HepG2 (cell line): ENCODE results near the gene TXNIP. TPM values are rescaled to one million over a fixed set of nuclear protein-coding genes. Genes with fewer than 3 reads are reported as not detected.

Source experiments
- ATAC-seq: fragments of 200-7000 bp; cut with Tn5 transposase; 3 replicates; pipeline ENCODE4 v1.9.1; 2020; ENCODE audit warnings: mild to moderate bottlenecking, moderate library complexity
- BruUV-seq: library from RNA; stranded (reverse); fragments of 400-500 nt; replicated peaks from 2 replicates; lab custom pipeline; 2021; lab: Mats Ljungman, UMichigan
- CTCF ChIA-PET: fragments of 300-600 bp; formaldehyde crosslinking; extraction: SDS; loops from one replicate; lab custom pipeline; 2021; ENCODE audit warnings: low total read pairs, inconsistent platforms, low intra/inter-chr PET ratio; lab: Yijun Ruan, JAX
- POLR2A ChIA-PET: fragments of 350-600 bp; sonication (Branson Sonifier 250); formaldehyde crosslinking; loops from one replicate; lab custom pipeline; 2020; ENCODE audit warnings: antibody characterized with exemption, inconsistent platforms; lab: Yijun Ruan, JAX
- DNase-seq: peaks from one replicate; pipeline ENCODE4 v3.0.0-alpha.2; 2015; ENCODE audit warnings: low spot score
- FAIRE-seq: peaks from 3 replicates; lab custom pipeline; 2011; peaks lifted over from hg19 to GRCh38; lab: Jason Lieb, UNC
- H2AFZ ChIP-seq: one replicate; pipeline ENCODE4 v1.6.1; 2011; ENCODE audit warnings: low read length, inconsistent platforms
- H3K27ac ChIP-seq: fragments of 300-600 bp; 3 replicates; pipeline ENCODE4 v1.8.0; 2011; ENCODE audit warnings: mixed run types, mild to moderate bottlenecking, mixed read lengths, low read length, inconsistent platforms; ENCODE audit not compliant: insufficient read depth; ENCODE audit errors: extremely low read length
- H3K27me3 ChIP-seq, 2 experiments: fragments of 200-600 bp in 1 of 2; 2 replicates in 1 of 2; 3 replicates in 1 of 2; pipeline versions ENCODE4 v1.6.0 to v1.8.0; 2011; ENCODE audit warnings: low read length in 2 of 2, mild to moderate bottlenecking in 2 of 2, moderate library complexity in 2 of 2, inconsistent platforms in 1 of 2; ENCODE audit not compliant: insufficient read depth in 2 of 2, control insufficient read depth in 1 of 2
- H3K36me3 ChIP-seq, 2 experiments: fragments of 200-600 bp in 1 of 2; replicated peaks in 1 of 2; 2 replicates in 1 of 2; 3 replicates in 1 of 2; pipeline versions ENCODE4 v1.5.1 to v1.8.0; 2011; ENCODE audit warnings: low read length in 2 of 2, inconsistent platforms in 1 of 2; ENCODE audit not compliant: insufficient read depth in 2 of 2, control insufficient read depth in 1 of 2
- H3K4me1 ChIP-seq: 2 replicates; pipeline ENCODE4 v1.5.1; 2012; ENCODE audit warnings: low read length, inconsistent platforms; ENCODE audit not compliant: insufficient read depth
- H3K4me2 ChIP-seq: 2 replicates; pipeline ENCODE4 v1.6.0; 2011; ENCODE audit warnings: low read depth, low read length, inconsistent platforms
- H3K4me3 ChIP-seq, 3 experiments: fragments of 200-600 bp in 1 of 3; sonication (generic), shearing (Covaris generic) in 1 of 3; replicated peaks in 1 of 3; 2 replicates each; pipeline ENCODE4 v1.5.1; 2011 to 2016; ENCODE audit warnings: low read length in 3 of 3, inconsistent platforms in 2 of 3, low read depth in 2 of 3, mild to moderate bottlenecking in 2 of 3, control low read depth in 1 of 3, mixed read lengths in 1 of 3; ENCODE audit not compliant: insufficient read depth in 1 of 3
- H3K79me2 ChIP-seq: one replicate; pipeline ENCODE4 v1.6.1; 2011; ENCODE audit warnings: low read length, inconsistent platforms; ENCODE audit not compliant: insufficient read depth
- H3K9ac ChIP-seq: 2 replicates; pipeline ENCODE4 v1.6.0; 2011; ENCODE audit warnings: mild to moderate bottlenecking, low read depth, low read length, inconsistent platforms; ENCODE audit not compliant: insufficient read depth
- H3K9me3 ChIP-seq: 2 replicates; pipeline ENCODE4 v1.5.1; 2012; ENCODE audit warnings: mild to moderate bottlenecking, low read length
- H4K20me1 ChIP-seq: 2 replicates; pipeline ENCODE4 v1.6.0; 2011; ENCODE audit warnings: inconsistent platforms, mild to moderate bottlenecking, low read length, moderate library complexity; ENCODE audit not compliant: insufficient read depth
- ASH2L ChIP-seq: fragments of 300-600, 200-600 bp; sonication (generic); IDR thresholded peaks from 2 replicates; pipeline ENCODE4 v1.7.0; 2017; ENCODE audit warnings: low read depth, mild to moderate bottlenecking, moderate library complexity, mixed read lengths, low read length; ENCODE audit not compliant: insufficient read length
- CCDC6 ChIP-seq: sonication (generic); formaldehyde crosslinking; IDR thresholded peaks from 2 replicates; pipeline ENCODE4 v1.8.1; 2022; ENCODE audit warnings: mild to moderate bottlenecking, missing genetic modification reagents, moderate library complexity
- PRPF4 ChIP-seq: fragments of 200-400 bp; formaldehyde crosslinking; IDR thresholded peaks from 2 replicates; pipeline ENCODE4 v1.6.1; 2016; ENCODE audit warnings: low read length, low read depth; ENCODE audit not compliant: poor library complexity, severe bottlenecking
- RFX1 ChIP-seq: fragments of 450-650 bp; IDR thresholded peaks from 2 replicates; pipeline ENCODE4 v1.6.1; 2017
- THAP11 ChIP-seq: IDR thresholded peaks from 2 replicates; pipeline ENCODE4 v1.6.1; 2016; ENCODE audit warnings: missing biosample characterization, missing genetic modification reagents
- ZBTB34 ChIP-seq: sonication (generic); formaldehyde crosslinking; IDR thresholded peaks from 2 replicates; pipeline ENCODE4 v1.8.0; 2022; ENCODE audit warnings: mild to moderate bottlenecking, missing genetic modification reagents
- ZBTB44 ChIP-seq: sonication (generic); formaldehyde crosslinking; IDR thresholded peaks from 2 replicates; pipeline ENCODE4 v1.4.0; 2020; ENCODE audit warnings: missing genetic modification reagents
- ZGPAT ChIP-seq: IDR thresholded peaks from 2 replicates; pipeline ENCODE4 v1.6.1; 2016; ENCODE audit warnings: mild to moderate bottlenecking
- ZNF124 ChIP-seq: sonication (generic); formaldehyde crosslinking; IDR thresholded peaks from 2 replicates; pipeline ENCODE4 v1.4.0; 2020; ENCODE audit warnings: missing genetic modification reagents
- ZNF251 ChIP-seq: sonication (generic); formaldehyde crosslinking; IDR thresholded peaks from 2 replicates; pipeline ENCODE4 v1.9.0; 2021; ENCODE audit warnings: mild to moderate bottlenecking, missing genetic modification reagents
- ZNF382 ChIP-seq: sonication (generic); formaldehyde crosslinking; IDR thresholded peaks from 2 replicates; pipeline ENCODE4 v1.5.0; 2020; ENCODE audit warnings: missing genetic modification reagents, mild to moderate bottlenecking, borderline replicate concordance
- ZNF451 ChIP-seq: sonication (generic); formaldehyde crosslinking; IDR thresholded peaks from 2 replicates; pipeline ENCODE4 v1.5.0; 2020; ENCODE audit warnings: mild to moderate bottlenecking, missing genetic modification reagents
- ZNF710 ChIP-seq: sonication (generic); formaldehyde crosslinking; IDR thresholded peaks from 2 replicates; pipeline ENCODE4 v1.5.0; 2020; ENCODE audit warnings: mild to moderate bottlenecking, missing genetic modification reagents, borderline replicate concordance
- ZSCAN29 ChIP-seq: sonication (generic); formaldehyde crosslinking; conservative IDR thresholded peaks from 2 replicates; pipeline ENCODE4 v1.4.0; 2020; ENCODE audit warnings: mild to moderate bottlenecking, missing genetic modification reagents
- WGBS: methylation state at CpG from one replicate; pipeline ENCODE4 v1.1.6; 2017; ENCODE audit warnings: low lambda C conversion rate; 5-methylcytosine and 5-hydroxymethylcytosine counted together
- in situ Hi-C: cut with HindIII; loops from 2 replicates; pipeline ENCODE4 v1.10.0; 2017; ENCODE audit warnings: low pct_unique_long_range_greater_than_20kb; ENCODE audit not compliant: extremely low pct_ligation_motif_present
- intact Hi-C: fragments of 100-400 bp; cut with micrococcal nuclease; formaldehyde crosslinking; loops from one replicate; pipeline ENCODE4 v1.10.0; 2022; ENCODE audit not compliant: unreplicated experiment
- polyA plus RNA-seq, 8 experiments: library from polyadenylated mRNA; depleted of rRNA in 3 of 8; stranded (reverse) in 7 of 8; unstranded in 1 of 8; fragments of >200 nt; fragmentation: Illumina TruSeq in 4 of 8; extraction: Trizol in 4 of 8; gene quantifications; 2 replicates each; pipeline versions ENCODE4 v1.2.1 to v1.2.3, GENCODE V29; 2011 to 2016; ENCODE audit warnings: low read depth in 4 of 8, missing spikeins in 1 of 8, mixed read lengths in 1 of 8; ENCODE audit not compliant: insufficient read depth in 1 of 8
- total RNA-seq, 5 experiments: library from RNA; depleted of rRNA; stranded (reverse); fragments of >200 nt; fragmentation: Illumina TruSeq; extraction: Trizol; gene quantifications; 2 replicates each; pipeline ENCODE4 v1.2.3, GENCODE V29; 2016; ENCODE audit warnings: low read depth in 1 of 5

The TXNIP gene
- total and polyA plus RNA-seq, 2 of the 13 experiments (the other 11 are each of a cell fraction or from before 2014, with no cell fraction given) = 24.4 to 237 TPM

GRCh38 chr1:145977486-145978470 lies 18.6 kb downstream of the TXNIP start:
- WGBS = 17% methylated on average over 9 of the region's 9 CpGs
- peak; percentile 94 for FAIRE-seq
- no peaks in the 10 kb centered on the region for H4K20me1 ChIP-seq
- in situ Hi-C loops (loop anchor here (5.0 kb wide), 1 partner anchor 35 kb away; no protein-coding TSS in a partner anchor), intact Hi-C loops (loop anchor here (1.0 to 5.0 kb wide), 2 partner anchors 30 to 85 kb away; no protein-coding TSS in a partner anchor)
- H3K9me3 ChIP-seq = no peaks in the 10 kb centered on the region
- peak; percentile 78 for DNase-seq
- no peak overlapping the region for H2AFZ ChIP-seq
- no peaks in the 10 kb centered on the region for H3K79me2 ChIP-seq
- ChIA-PET POLR2A (no interaction called here), CTCF (interaction anchor here (1.0 to 4.4 kb wide), 5 partner anchors 29 to 86 kb away, joined by 3 to 60 read pairs (median 4); no protein-coding TSS in a partner anchor)
- peak; percentile 76 for ATAC-seq
- peak overlapping the region; percentile 32; the same call in 1 of the 2 replicates for H3K4me2 ChIP-seq
- no peak overlapping the region for H3K27ac ChIP-seq
- peaks cover 66% of the 10 kb centered on the region for H3K4me1 ChIP-seq
- no peak overlapping the region for H3K9ac ChIP-seq
- TSS peak; percentile 81 for BruUV-seq
- H3K4me3 ChIP-seq = no peak overlapping the region
- no peaks in the 10 kb centered on the region for H3K36me3 ChIP-seq
- no peaks in the 10 kb centered on the region for H3K27me3 ChIP-seq
- TF ChIP-seq ZNF710 (CRISPR knock-in tag) (no peak), ZNF251 (CRISPR knock-in tag) (no peak), ZNF124 (CRISPR knock-in tag) (0 out of 2 replicates have a peak, but pooled peaks have one; percentile 43), ZBTB44 (no peak), ZNF451 (CRISPR knock-in tag) (no peak), ZNF382 (CRISPR knock-in tag) (no peak), ZSCAN29 (CRISPR knock-in tag) (no peak), RFX1 (no peak), THAP11 (CRISPR knock-in tag) (0 out of 2 replicates have a peak, but pooled peaks have one; percentile 24), PRPF4 (no peak), ZBTB34 (CRISPR knock-in tag) (no peak), ZGPAT (CRISPR knock-in tag) (peak; percentile 42; the same call in 1 of the 2 replicates), ASH2L (no peak), CCDC6 (CRISPR knock-in tag) (no peak)
